ENCODE results near the gene HIBADH. TPM values are rescaled to one million over a fixed set of nuclear protein-coding genes. Genes with fewer than 3 reads are reported as not detected.
"Not testable (repeated sequence)": the region's sequence is repeated elsewhere in the genome, so short reads cannot be mapped to it uniquely, and the experiment has no call there.

Gene HIBADH
- total RNA-seq, 4 donors from 2014 or later = 19.6 to 35.0 (median 30.5) TPM

- no peak overlapping the region for H3K4me3 ChIP-seq (ENCODE audit: low read depth, poor library complexity, severe bottlenecking)
- intact Hi-C loops (cut with DNase I; ENCODE audit: low total_unique reads) = no loop called here
- 66 to 80% methylated on average over 4 of the region's 4 CpGs for WGBS, 2 donors
- no peak for TF ChIP-seq CTCF (IDR thresholded peaks at IDR 0.05)
- TF ChIP-seq POLR2A (IDR thresholded peaks at IDR 0.05) = no peak
- no peak for DNase-seq (ENCODE audit: low spot score in 2 of 2)
Observed at GRCh38 chr7:27515933-27516332, 146.8 kb downstream of the HIBADH start.

- no peak for DNase-seq (ENCODE audit: low spot score in 2 of 2)
- WGBS, 2 donors = 69 to 70% methylated on average over 5 of the region's 5 CpGs
- intact Hi-C loops (cut with DNase I; ENCODE audit: low total_unique reads) = no loop called here
- no peak overlapping the region for H3K4me3 ChIP-seq (ENCODE audit: low read depth, poor library complexity, severe bottlenecking)
- TF ChIP-seq CTCF (IDR thresholded peaks at IDR 0.05) (no peak), POLR2A (IDR thresholded peaks at IDR 0.05) (no peak)
Observed at GRCh38 chr7:27514861-27515260, 147.8 kb downstream of the HIBADH start.

GRCh38 chr7:27513885-27514284 is 148.8 kb downstream of the HIBADH start:
- intact Hi-C loops (cut with DNase I; ENCODE audit: low total_unique reads) = no loop called here
- H3K4me3 ChIP-seq (ENCODE audit: low read depth, poor library complexity, severe bottlenecking) = no peak overlapping the region
- DNase-seq (ENCODE audit: low spot score in 2 of 2) = no peak
- TF ChIP-seq CTCF (IDR thresholded peaks at IDR 0.05) (no peak), POLR2A (IDR thresholded peaks at IDR 0.05) (no peak)
- 33 to 46% methylated on average over 1 of the region's 1 CpG for WGBS, 2 donors

GRCh38 chr7:27511370-27511769 is 151.3 kb downstream of the HIBADH start:
- H3K4me3 ChIP-seq (ENCODE audit: low read depth, poor library complexity, severe bottlenecking); DNase-seq (ENCODE audit: low spot score in 2 of 2); intact Hi-C loops (cut with DNase I; ENCODE audit: low total_unique reads): not testable (repeated sequence)
- WGBS, 2 donors = 88 to 91% methylated on average over 1 of the region's 1 CpG

GRCh38 chr7:27510541-27510940 is 152.1 kb downstream of the HIBADH start:
- intact Hi-C loops (cut with DNase I; ENCODE audit: low total_unique reads) = no loop called here
- DNase-seq (ENCODE audit: low spot score in 2 of 2) = no peak
- no peak overlapping the region for H3K4me3 ChIP-seq (ENCODE audit: low read depth, poor library complexity, severe bottlenecking)
- TF ChIP-seq CTCF (IDR thresholded peaks at IDR 0.05) (no peak), POLR2A (IDR thresholded peaks at IDR 0.05) (no peak)
- 85 to 92% methylated on average over 2 of the region's 2 CpGs for WGBS, 2 donors

GRCh38 chr7:27501879-27502278 is 160.8 kb downstream of the HIBADH start:
- intact Hi-C loops (cut with DNase I; ENCODE audit: low total_unique reads); H3K4me3 ChIP-seq (ENCODE audit: low read depth, poor library complexity, severe bottlenecking); DNase-seq (ENCODE audit: low spot score in 2 of 2): not testable (repeated sequence)
- 94 to 98% methylated on average over 2 of the region's 2 CpGs for WGBS, 2 donors

GRCh38 chr7:27501001-27501400 is 161.7 kb downstream of the HIBADH start:
- TF ChIP-seq CTCF (IDR thresholded peaks at IDR 0.05) (no peak), POLR2A (IDR thresholded peaks at IDR 0.05) (no peak)
- H3K4me3 ChIP-seq (ENCODE audit: low read depth, poor library complexity, severe bottlenecking) = no peak overlapping the region
- intact Hi-C loops (cut with DNase I; ENCODE audit: low total_unique reads) = no loop called here
- WGBS, 2 donors = 87 to 90% methylated on average over 6 of the region's 6 CpGs
- no peak for DNase-seq (ENCODE audit: low spot score in 2 of 2)
